Ovary (tissue), 10 donors: ENCODE measurements around the gene JAG1. TPM values are rescaled to one million over a fixed set of nuclear protein-coding genes. Genes with fewer than 3 reads are reported as not detected.

Experiments used
- DNase-seq, 5 donors: peaks; one replicate each; pipeline ENCODE4 v3.0.0-alpha.2; 2019 to 2020
- H3K27ac ChIP-seq, 2 donors: fragments of 200-600 bp; one replicate each; pipeline versions ENCODE4 v1.5.1 to v1.8.0; 2019 to 2022
- H3K27me3 ChIP-seq: fragments of 200-600 bp; one replicate; pipeline ENCODE4 v1.8.0; 2022
- H3K36me3 ChIP-seq: fragments of 200-600 bp; sonication (generic); one replicate; pipeline ENCODE4 v1.5.1; 2019
- H3K4me1 ChIP-seq: one replicate; pipeline ENCODE4 v1.8.1; 2013; ENCODE audit warnings: mild to moderate bottlenecking, moderate library complexity; ENCODE audit not compliant: insufficient read depth
- H3K4me3 ChIP-seq: fragments of 200-600 bp; sonication (generic); one replicate; pipeline ENCODE4 v1.5.1; 2017
- H3K9me3 ChIP-seq, 2 donors: fragments of 200-600 bp in 1 of 2; sonication (generic) in 1 of 2; one replicate each; pipeline versions ENCODE4 v1.5.1 to v1.8.1; 2013 to 2019; ENCODE audit warnings: mild to moderate bottlenecking in 1 of 2, moderate library complexity in 1 of 2
- CTCF ChIP-seq, 3 donors: fragments of 450-650 bp in 2 of 3; fragments of 200-600 bp in 1 of 3; IDR thresholded peaks; one replicate each; pipeline versions ENCODE4 v1.5.1 to v1.8.0; 2016 to 2022; ENCODE audit warnings: antibody characterized with exemption in 3 of 3, mild to moderate bottlenecking in 1 of 3
- EP300 ChIP-seq: sonication (generic); formaldehyde crosslinking; IDR thresholded peaks from one replicate; pipeline ENCODE4 v1.6.1; 2017; ENCODE audit warnings: antibody characterized with exemption
- POLR2A ChIP-seq: fragments of 450-650 bp; IDR thresholded peaks from one replicate; pipeline ENCODE4 v1.6.1; 2017; ENCODE audit warnings: antibody characterized with exemption, mild to moderate bottlenecking, moderate library complexity
- WGBS, 3 donors: extraction: QIAGEN DNeasy Blood & Tissue Kit in 1 of 3; methylation state at CpG; one replicate each; pipeline versions ENCODE4 v1.1.5 to v1.1.7; 2013 to 2017; 5-methylcytosine and 5-hydroxymethylcytosine counted together
- intact Hi-C, 4 donors: fragments of 100-400 bp; cut with DNase I; formaldehyde crosslinking; loops; one replicate each; pipeline versions ENCODE4 v1.11.0 to v1.15.1; 2022 to 2023
- long read RNA-seq, 3 donors: library from polyadenylated mRNA in 2 of 3; unstranded in 2 of 3; transcript quantifications; one replicate each; pipeline ENCODE4 v2.0.0 and lab custom pipeline, GENCODE V29; 2021 to 2026
- polyA plus RNA-seq, 2 donors: library from polyadenylated mRNA; stranded (reverse); fragments of 200-250 nt in 1 of 2; fragments of 350-450 nt in 1 of 2; fragmentation: Illumina TruSeq in 1 of 2; extraction: RNeasy Lipid Tissue Mini Kit (QIAGEN cat#74804) in 1 of 2; gene quantifications; one replicate each; pipeline ENCODE4 v1.2.3, GENCODE V29; 2013 to 2014
- total RNA-seq, 7 donors: library from RNA; depleted of rRNA in 2 of 7; stranded (reverse); fragments of >200 nt in 2 of 7; fragmentation: NEBNext Ultra II Directional in 3 of 7; extraction: Animal tissue kit (Norgen Biotek cat#: 25700) in 3 of 7; gene quantifications; one replicate each; pipeline versions ENCODE4 v1.1.0 to v1.2.4, GENCODE V29; 2016 to 2023
- donor health status: DM: no; HTN: no; CAD: no; lungs with moderate emphysema.
- donor health status: DM: no; HTN: no; CAD: no.
- donor health status: Bipolar disorder and iron deficiency.
- donor health status: DM: yes; HTN: yes; CAD: no.
- donor health status: DM: no; HTN: no; CAD: no.
- donor health status: DM: yes; HTN: yes; CAD: no.

The JAG1 gene
- total RNA-seq (10 to 100 TPM; 27.1 to 69.7 (median 41.0) TPM), polyA plus RNA-seq (10 to 100 TPM; 37.5 to 60.5 TPM)
- long read RNA-seq, donor 1, partial matches to known transcripts = 68 of 77 reads
- long read RNA-seq, donor 1, other reads (novel, unspliced or antisense) = 9 of 77 reads
- long read RNA-seq, donor 2, full-length matches to known transcripts = 3 of 3 reads
- long read RNA-seq, donor 2, partial matches to known transcripts = 0 of 3 reads
- long read RNA-seq, donor 2, other reads (novel, unspliced or antisense) = 0 of 3 reads
- long read RNA-seq, donor 3, full-length matches to known transcripts = 6 of 118 reads
- long read RNA-seq, donor 3, partial matches to known transcripts = 105 of 118 reads
- long read RNA-seq, donor 3, other reads (novel, unspliced or antisense) = 7 of 118 reads

- peak within 1 kb of the TSS; percentile 90 to 98 for H3K27ac ChIP-seq
- intact Hi-C loops = loop anchor here in 2 of 4 donors (2.0 to 10.0 kb wide), 4 partner anchors 119 to 598 kb away; partner anchors contain the start of genes MKKS (in 1 of the 2) and SLX4IP (in 1 of the 2)
- H3K36me3 ChIP-seq = no peaks in the 10 kb centered on the region
- H3K27me3 ChIP-seq = no peaks in the 10 kb centered on the region
- DNase-seq = peak; percentile 95 to 98 (median 96)
- H3K4me1 ChIP-seq = peaks cover 4% of the 10 kb centered on the region
- WGBS, 3 donors = 0 to 1% (median 0%) methylated on average over 62 to 84 of the region's 84 CpGs
- H3K9me3 ChIP-seq = no peaks in the 10 kb centered on the region
- H3K4me3 ChIP-seq = peak within 1 kb of the TSS; percentile 66
- TF ChIP-seq CTCF (IDR thresholded peaks at IDR 0.05) (no peak), EP300 (no peak), POLR2A (peak; percentile 84)
Measured at GRCh38 chr20:10673842-10674683, at the start of gene JAG1. Gene JAG1 (minus strand): TSS chr20:10673999. CDS start chr20:10673530, 469 bp downstream.

GRCh38 chr20:10721976-10722375 lies 48.2 kb upstream of the JAG1 start:
- no peak for DNase-seq
- Histone ChIP-seq H3K27ac (no peak overlapping the region), H3K36me3 (no peaks in the 10 kb centered on the region), H3K4me3 (no peak overlapping the region), H3K27me3 (no peaks in the 10 kb centered on the region), H3K4me1 (peaks cover 5% of the 10 kb centered on the region), H3K9me3 (no peaks in the 10 kb centered on the region)
- 58 to 69% (median 62%) methylated on average over 3 of the region's 3 CpGs for WGBS, 3 donors
- no peak for TF ChIP-seq EP300
- TF ChIP-seq CTCF (IDR thresholded peaks at IDR 0.05) = no peak
- no peak for TF ChIP-seq POLR2A
- intact Hi-C loops = no loop called here

GRCh38 chr20:10721137-10721896 lies 47.5 kb upstream of the JAG1 start:
- Histone ChIP-seq H3K27me3 (no peaks in the 10 kb centered on the region), H3K27ac (no peak overlapping the region), H3K36me3 (no peaks in the 10 kb centered on the region), H3K4me1 (peaks cover 5% of the 10 kb centered on the region), H3K4me3 (no peak overlapping the region), H3K9me3 (no peaks in the 10 kb centered on the region)
- no peak for DNase-seq
- WGBS, 3 donors = 66 to 73% (median 73%) methylated on average over 9 of the region's 9 CpGs
- intact Hi-C loops = no loop called here
- TF ChIP-seq CTCF (IDR thresholded peaks at IDR 0.05) = no peak
- TF ChIP-seq POLR2A = no peak
- no peak for TF ChIP-seq EP300

GRCh38 chr20:10720565-10720964 lies 46.8 kb upstream of the JAG1 start:
- intact Hi-C loops = no loop called here
- no peak overlapping the region for H3K27ac ChIP-seq
- peaks cover 5% of the 10 kb centered on the region for H3K4me1 ChIP-seq
- TF ChIP-seq POLR2A = no peak
- no peak for TF ChIP-seq EP300
- TF ChIP-seq CTCF (IDR thresholded peaks at IDR 0.05) = no peak
- 44 to 54% (median 48%) methylated on average over 2 of the region's 2 CpGs for WGBS, 3 donors
- no peaks in the 10 kb centered on the region for H3K27me3 ChIP-seq
- DNase-seq = no peak
- H3K4me3 ChIP-seq = no peak overlapping the region
- no peaks in the 10 kb centered on the region for H3K36me3 ChIP-seq
- no peaks in the 10 kb centered on the region for H3K9me3 ChIP-seq
